Transverse colon (tissue), 3 donors: Measurements from ENCODE around the gene GOT2.

Experiments used
- CTCF ChIP-seq, 5 experiments: fragments of 200-600 bp in 3 of 5; fragments of 450-650 bp in 2 of 5; sonication (generic) in 3 of 5; IDR thresholded peaks; 1 replicate in 2 of 5; 2 replicates in 3 of 5; pipeline ENCODE4 v1.5.1; 2016 to 2017; ENCODE audit warnings: antibody characterized with exemption in 5 of 5, inconsistent platforms in 3 of 5, mild to moderate bottlenecking in 2 of 5, moderate library complexity in 1 of 5
- POLR2A ChIP-seq: fragments of 450-650 bp; IDR thresholded peaks from one replicate; pipeline ENCODE4 v1.6.1; 2016; ENCODE audit warnings: antibody characterized with exemption, mild to moderate bottlenecking, moderate library complexity

- TF ChIP-seq POLR2A (no peak), CTCF (IDR thresholded peaks at IDR 0.05) (peak in 1 of 5 experiments; percentile 10)
These were observed 307 bp upstream of the GOT2 start for GRCh38 chr16:58734459-58734787.
